ENCODE data around the gene YAP1.

GRCh38 chr11:102111011-102111786, 952 bp downstream of the YAP1 start:
- TF ChIP-seq POLR2AphosphoS5 (IDR thresholded peaks at IDR 0.05; ENCODE audit: low read depth, low read length) (no peak), TAF1 (IDR thresholded peaks at IDR 0.05; ENCODE audit: borderline replicate concordance, low read depth, low read length) (no peak)

Measured in GM12892 (cell line).